ENCODE data around the gene CPEB4. TPM values are rescaled to one million over a fixed set of nuclear protein-coding genes. Genes with fewer than 3 reads are reported as not detected.

The CPEB4 gene
- total and polyA plus RNA-seq, 9 of the 15 experiments (the other 6 are each of a cell fraction or from before 2014, with no cell fraction given), result 7.4 to 21.3 (median 12.4) TPM

DNA sequence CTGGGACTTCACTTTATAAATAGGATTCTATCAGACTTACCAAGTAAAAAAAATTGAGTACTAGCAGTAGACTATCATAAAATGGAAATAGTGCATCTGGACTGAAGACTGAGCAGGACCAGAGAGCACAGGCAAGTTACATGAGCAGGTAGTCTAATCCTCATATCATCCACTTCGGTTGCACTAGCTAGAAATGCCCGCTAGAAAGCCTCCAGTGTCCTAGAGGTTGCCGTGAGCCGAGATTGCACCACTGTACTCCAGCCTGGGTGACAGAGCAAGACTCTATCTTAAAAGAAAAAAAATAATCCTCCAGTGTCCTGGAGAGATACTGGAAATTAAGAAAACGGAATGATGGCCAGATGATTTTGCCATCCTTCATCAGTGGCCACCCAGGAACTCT lies 120.8 kb downstream of the CPEB4 start:
- ATAC-seq, result peak; percentile 79
- Histone ChIP-seq H2AFZ (ENCODE audit: low read depth, low read length) (no peak overlapping the region), H3K9me1 (ENCODE audit: control insufficient read depth, insufficient read depth, low read length) (no peaks in the 10 kb centered on the region), H3K9me3 (replicated peaks; ENCODE audit: control insufficient read depth, insufficient read depth, low read depth, low read length) (no peaks in the 10 kb centered on the region), H3K79me2 (ENCODE audit: control insufficient read depth, insufficient read depth, low read length) (no peaks in the 10 kb centered on the region), H3K4me3 (no peak overlapping the region), H3K4me1 (replicated peaks in 1 of 2; ENCODE audit: control insufficient read depth in 2 of 2, insufficient read depth in 2 of 2, low read length in 2 of 2) (no peaks in the 10 kb centered on the region), H4K20me1 (replicated peaks; ENCODE audit: control insufficient read depth, insufficient read depth, low read length) (no peaks in the 10 kb centered on the region), H3K4me2 (ENCODE audit: insufficient read depth, low read length) (no peak overlapping the region), H3K9ac (ENCODE audit: insufficient read depth in 1 of 2, low read depth in 2 of 2, low read length in 2 of 2) (no peak overlapping the region), H3K27ac (ENCODE audit: extremely low read depth, low read depth, low read length) (no peak overlapping the region), H3K36me3 (ENCODE audit: control insufficient read depth, insufficient read depth, low read length) (no peaks in the 10 kb centered on the region), H3K27me3 (ENCODE audit: control insufficient read depth in 2 of 2, insufficient read depth in 2 of 2, low read length in 2 of 2) (no peaks in the 10 kb centered on the region)
- WGBS (ENCODE audit: insufficient coverage, low coverage, missing lambda C conversion rate), result 0% methylated on average over 5 of the region's 5 CpGs
- DNase-seq (ENCODE audit: extremely low read depth in 1 of 4, low spot score in 3 of 4), result peak in 1 of 4 experiments; percentile 7
- in situ Hi-C loops (cut with MboI), result no loop called here
- BruUV-seq (replicated peaks), result no TSS peak
- ChIA-PET CTCF (ENCODE audit: low intra/inter-chr PET ratio) (no interaction called here), POLR2A (no interaction called here)
- intact Hi-C loops (cut with micrococcal nuclease), result no loop called here
- FAIRE-seq, result no peak
- TF ChIP-seq, protein P1, sequence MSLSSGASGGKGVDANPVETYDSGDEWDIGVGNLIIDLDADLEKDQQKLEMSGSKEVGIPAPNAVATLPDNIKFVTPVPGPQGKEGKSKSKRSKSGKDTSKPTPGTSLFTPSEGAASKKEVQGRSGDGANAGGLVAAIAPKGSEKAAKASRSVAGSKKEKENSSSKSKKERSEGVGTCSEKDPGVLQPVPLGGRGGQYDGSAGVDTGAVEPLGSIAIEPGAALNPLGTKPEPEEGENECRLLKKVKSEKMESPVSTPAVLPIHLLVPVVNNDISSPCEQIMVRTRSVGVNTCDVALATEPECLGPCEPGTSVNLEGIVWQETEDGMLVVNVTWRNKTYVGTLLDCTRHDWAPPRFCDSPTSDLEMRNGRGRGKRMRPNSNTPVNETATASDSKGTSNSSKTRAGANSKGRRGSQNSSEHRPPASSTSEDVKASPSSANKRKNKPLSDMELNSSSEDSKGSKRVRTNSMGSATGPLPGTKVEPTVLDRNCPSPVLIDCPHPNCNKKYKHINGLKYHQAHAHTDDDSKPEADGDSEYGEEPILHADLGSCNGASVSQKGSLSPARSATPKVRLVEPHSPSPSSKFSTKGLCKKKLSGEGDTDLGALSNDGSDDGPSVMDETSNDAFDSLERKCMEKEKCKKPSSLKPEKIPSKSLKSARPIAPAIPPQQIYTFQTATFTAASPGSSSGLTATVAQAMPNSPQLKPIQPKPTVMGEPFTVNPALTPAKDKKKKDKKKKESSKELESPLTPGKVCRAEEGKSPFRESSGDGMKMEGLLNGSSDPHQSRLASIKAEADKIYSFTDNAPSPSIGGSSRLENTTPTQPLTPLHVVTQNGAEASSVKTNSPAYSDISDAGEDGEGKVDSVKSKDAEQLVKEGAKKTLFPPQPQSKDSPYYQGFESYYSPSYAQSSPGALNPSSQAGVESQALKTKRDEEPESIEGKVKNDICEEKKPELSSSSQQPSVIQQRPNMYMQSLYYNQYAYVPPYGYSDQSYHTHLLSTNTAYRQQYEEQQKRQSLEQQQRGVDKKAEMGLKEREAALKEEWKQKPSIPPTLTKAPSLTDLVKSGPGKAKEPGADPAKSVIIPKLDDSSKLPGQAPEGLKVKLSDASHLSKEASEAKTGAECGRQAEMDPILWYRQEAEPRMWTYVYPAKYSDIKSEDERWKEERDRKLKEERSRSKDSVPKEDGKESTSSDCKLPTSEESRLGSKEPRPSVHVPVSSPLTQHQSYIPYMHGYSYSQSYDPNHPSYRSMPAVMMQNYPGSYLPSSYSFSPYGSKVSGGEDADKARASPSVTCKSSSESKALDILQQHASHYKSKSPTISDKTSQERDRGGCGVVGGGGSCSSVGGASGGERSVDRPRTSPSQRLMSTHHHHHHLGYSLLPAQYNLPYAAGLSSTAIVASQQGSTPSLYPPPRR (CRISPR knock-in tag; IDR thresholded peaks at IDR 0.05; ENCODE audit: borderline replicate concordance), result no peak
- TF ChIP-seq CBFB (CRISPR knock-in tag; IDR thresholded peaks at IDR 0.05) (no peak), KDM1A (IDR thresholded peaks at IDR 0.05) (no peak), MEIS2 (IDR thresholded peaks at IDR 0.05; ENCODE audit: partially characterized antibody) (no peak), ZC3H4 (CRISPR knock-in tag; IDR thresholded peaks at IDR 0.05; ENCODE audit: borderline replicate concordance) (no peak), KLF13 (tag; IDR thresholded peaks at IDR 0.05; ENCODE audit: borderline replicate concordance, low read depth) (no peak), BCL6 (CRISPR knock-in tag; IDR thresholded peaks at IDR 0.05) (no peak)
- TF ChIP-seq, protein P2, sequence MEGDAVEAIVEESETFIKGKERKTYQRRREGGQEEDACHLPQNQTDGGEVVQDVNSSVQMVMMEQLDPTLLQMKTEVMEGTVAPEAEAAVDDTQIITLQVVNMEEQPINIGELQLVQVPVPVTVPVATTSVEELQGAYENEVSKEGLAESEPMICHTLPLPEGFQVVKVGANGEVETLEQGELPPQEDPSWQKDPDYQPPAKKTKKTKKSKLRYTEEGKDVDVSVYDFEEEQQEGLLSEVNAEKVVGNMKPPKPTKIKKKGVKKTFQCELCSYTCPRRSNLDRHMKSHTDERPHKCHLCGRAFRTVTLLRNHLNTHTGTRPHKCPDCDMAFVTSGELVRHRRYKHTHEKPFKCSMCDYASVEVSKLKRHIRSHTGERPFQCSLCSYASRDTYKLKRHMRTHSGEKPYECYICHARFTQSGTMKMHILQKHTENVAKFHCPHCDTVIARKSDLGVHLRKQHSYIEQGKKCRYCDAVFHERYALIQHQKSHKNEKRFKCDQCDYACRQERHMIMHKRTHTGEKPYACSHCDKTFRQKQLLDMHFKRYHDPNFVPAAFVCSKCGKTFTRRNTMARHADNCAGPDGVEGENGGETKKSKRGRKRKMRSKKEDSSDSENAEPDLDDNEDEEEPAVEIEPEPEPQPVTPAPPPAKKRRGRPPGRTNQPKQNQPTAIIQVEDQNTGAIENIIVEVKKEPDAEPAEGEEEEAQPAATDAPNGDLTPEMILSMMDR (IDR thresholded peaks at IDR 0.05 in 2 of 3, conservative IDR thresholded peaks at IDR 0.05 in 1 of 3; ENCODE audit: insufficient read depth in 2 of 3, low read depth in 1 of 3, low read length in 3 of 3), result 0 out of 6 replicates have a peak, but pooled peaks of 1 of the 3 experiments have one; percentile 12
